ENCODE results near the gene SRP72. TPM values are rescaled to one million over a fixed set of nuclear protein-coding genes. Genes with fewer than 3 reads are reported as not detected.

The SRP72 gene, protein sequence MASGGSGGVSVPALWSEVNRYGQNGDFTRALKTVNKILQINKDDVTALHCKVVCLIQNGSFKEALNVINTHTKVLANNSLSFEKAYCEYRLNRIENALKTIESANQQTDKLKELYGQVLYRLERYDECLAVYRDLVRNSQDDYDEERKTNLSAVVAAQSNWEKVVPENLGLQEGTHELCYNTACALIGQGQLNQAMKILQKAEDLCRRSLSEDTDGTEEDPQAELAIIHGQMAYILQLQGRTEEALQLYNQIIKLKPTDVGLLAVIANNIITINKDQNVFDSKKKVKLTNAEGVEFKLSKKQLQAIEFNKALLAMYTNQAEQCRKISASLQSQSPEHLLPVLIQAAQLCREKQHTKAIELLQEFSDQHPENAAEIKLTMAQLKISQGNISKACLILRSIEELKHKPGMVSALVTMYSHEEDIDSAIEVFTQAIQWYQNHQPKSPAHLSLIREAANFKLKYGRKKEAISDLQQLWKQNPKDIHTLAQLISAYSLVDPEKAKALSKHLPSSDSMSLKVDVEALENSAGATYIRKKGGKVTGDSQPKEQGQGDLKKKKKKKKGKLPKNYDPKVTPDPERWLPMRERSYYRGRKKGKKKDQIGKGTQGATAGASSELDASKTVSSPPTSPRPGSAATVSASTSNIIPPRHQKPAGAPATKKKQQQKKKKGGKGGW
- polyA plus RNA-seq (2011; rRNA removed), result 118 and 145 TPM in 2 replicates
- polyA minus RNA-seq (2011; rRNA and poly(A)+ RNA removed), result 78.8 and 93.5 TPM in 2 replicates

DNA sequence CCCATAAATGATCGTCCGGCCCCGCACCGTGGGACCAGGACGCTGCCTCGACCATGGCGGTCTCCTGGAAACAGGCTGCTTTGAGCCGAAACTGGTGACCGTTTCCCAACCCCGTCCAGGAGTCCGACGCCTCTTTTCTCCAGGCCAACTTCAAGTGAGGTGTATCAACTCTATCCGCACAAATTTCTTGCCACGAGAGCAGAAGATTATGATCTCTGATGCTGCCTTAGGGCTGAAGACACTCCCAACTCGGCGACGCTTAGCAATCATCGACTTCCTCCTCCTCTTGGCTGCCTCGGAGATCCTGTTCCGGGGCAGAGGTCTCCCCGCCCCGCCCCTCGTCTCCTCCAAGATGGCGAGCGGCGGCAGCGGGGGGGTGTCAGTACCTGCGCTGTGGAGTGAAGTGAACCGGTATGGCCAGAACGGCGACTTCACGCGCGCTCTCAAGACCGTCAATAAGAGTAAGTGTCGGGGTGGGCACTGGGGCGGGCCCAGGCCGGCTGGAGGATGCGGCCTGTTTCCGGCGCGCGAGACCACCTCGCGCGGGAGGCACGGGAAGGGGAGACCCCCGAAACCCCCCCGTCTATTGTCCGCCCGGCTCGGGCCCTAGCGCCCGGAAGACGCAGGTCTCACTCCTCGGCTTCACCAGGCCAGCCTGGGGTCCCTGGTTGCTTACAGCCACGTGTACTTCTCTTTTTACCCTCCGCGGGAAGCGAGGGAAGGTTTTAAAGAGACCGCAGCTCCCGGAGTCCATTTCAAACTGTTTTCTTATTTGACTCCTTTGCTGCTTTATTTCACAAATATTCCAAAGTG is at the start of gene SRP72:
Gene SRP72 (plus strand): TSS at position 334 of the 813 bp plus-strand sequence. CDS start 19 bp downstream, at position 353.
- CTCF ChIA-PET, result interaction anchor here (0.6 kb wide), 1 partner anchor 19 kb away, joined by 3 read pairs; no protein-coding TSS in a partner anchor
- H3K4me3 ChIP-seq (ENCODE audit: low read depth, low read length), result peak within 1 kb of the TSS; percentile 87
- no peaks in the 10 kb centered on the region for H3K27me3 ChIP-seq (ENCODE audit: control insufficient read depth, insufficient read depth, low read length)
- TF ChIP-seq, protein P1, sequence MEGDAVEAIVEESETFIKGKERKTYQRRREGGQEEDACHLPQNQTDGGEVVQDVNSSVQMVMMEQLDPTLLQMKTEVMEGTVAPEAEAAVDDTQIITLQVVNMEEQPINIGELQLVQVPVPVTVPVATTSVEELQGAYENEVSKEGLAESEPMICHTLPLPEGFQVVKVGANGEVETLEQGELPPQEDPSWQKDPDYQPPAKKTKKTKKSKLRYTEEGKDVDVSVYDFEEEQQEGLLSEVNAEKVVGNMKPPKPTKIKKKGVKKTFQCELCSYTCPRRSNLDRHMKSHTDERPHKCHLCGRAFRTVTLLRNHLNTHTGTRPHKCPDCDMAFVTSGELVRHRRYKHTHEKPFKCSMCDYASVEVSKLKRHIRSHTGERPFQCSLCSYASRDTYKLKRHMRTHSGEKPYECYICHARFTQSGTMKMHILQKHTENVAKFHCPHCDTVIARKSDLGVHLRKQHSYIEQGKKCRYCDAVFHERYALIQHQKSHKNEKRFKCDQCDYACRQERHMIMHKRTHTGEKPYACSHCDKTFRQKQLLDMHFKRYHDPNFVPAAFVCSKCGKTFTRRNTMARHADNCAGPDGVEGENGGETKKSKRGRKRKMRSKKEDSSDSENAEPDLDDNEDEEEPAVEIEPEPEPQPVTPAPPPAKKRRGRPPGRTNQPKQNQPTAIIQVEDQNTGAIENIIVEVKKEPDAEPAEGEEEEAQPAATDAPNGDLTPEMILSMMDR (IDR thresholded peaks at IDR 0.05; ENCODE audit: insufficient read depth, low read depth, low read length), result no peak
- POLR2A ChIA-PET, result no interaction called here
- H3K36me3 ChIP-seq (ENCODE audit: control insufficient read depth, insufficient read depth, low read length), result peaks cover 2% of the 10 kb centered on the region
- peak; percentile 41 for DNase-seq (ENCODE audit: low read depth)

DNA sequence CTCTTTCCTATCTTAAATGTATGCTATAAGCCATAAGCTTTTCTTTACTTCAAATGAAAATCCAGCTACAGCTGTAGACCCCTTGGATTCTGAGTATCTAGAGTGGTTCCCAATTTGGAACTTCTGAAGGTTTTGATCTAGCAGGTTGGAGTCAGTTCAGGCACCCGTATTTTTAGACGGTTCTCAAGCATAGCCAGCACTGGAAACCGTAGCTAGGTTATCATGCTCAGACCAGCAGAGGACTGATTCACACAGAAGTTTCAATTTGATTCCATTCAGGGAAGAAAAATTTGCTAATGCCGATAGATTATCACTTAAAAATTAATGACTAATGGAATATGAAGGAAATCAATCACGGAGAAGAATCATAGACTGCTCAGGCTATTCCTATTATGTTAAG is 43.2 kb upstream of the SRP72 start:
- Histone ChIP-seq H3K36me3 (ENCODE audit: control insufficient read depth, insufficient read depth, low read length) (no peaks in the 10 kb centered on the region), H3K27me3 (ENCODE audit: control insufficient read depth, insufficient read depth, low read length) (no peaks in the 10 kb centered on the region), H3K4me3 (ENCODE audit: low read depth, low read length) (no peak overlapping the region)
- ChIA-PET POLR2A (no interaction called here), CTCF (interaction anchor here (0.6 to 4.2 kb wide), 11 partner anchors 11 to 415 kb away, joined by 3 to 31 read pairs (median 3); partner anchors contain the start of genes PAICS and PPAT)
- no peak for DNase-seq (ENCODE audit: low read depth)
- TF ChIP-seq, protein P1 (IDR thresholded peaks at IDR 0.05; ENCODE audit: insufficient read depth, low read depth, low read length), result no peak

GRCh38 chr4:56424697-56425514 is 42.5 kb upstream of the SRP72 start:
- ChIA-PET CTCF (interaction anchor here (0.6 to 4.2 kb wide), 16 partner anchors 10 to 414 kb away, joined by 3 to 31 read pairs (median 5); partner anchors contain the start of genes PAICS and PPAT), POLR2A (no interaction called here)
- Histone ChIP-seq H3K36me3 (ENCODE audit: control insufficient read depth, insufficient read depth, low read length) (no peaks in the 10 kb centered on the region), H3K4me3 (ENCODE audit: low read depth, low read length) (no peak overlapping the region), H3K27me3 (ENCODE audit: control insufficient read depth, insufficient read depth, low read length) (no peaks in the 10 kb centered on the region)
- TF ChIP-seq, protein P1 (IDR thresholded peaks at IDR 0.05; ENCODE audit: insufficient read depth, low read depth, low read length), result peak; percentile 66
- DNase-seq (ENCODE audit: low read depth), result no peak

GRCh38 chr4:56425518-56425917 is 41.9 kb upstream of the SRP72 start:
- Histone ChIP-seq H3K36me3 (ENCODE audit: control insufficient read depth, insufficient read depth, low read length) (no peaks in the 10 kb centered on the region), H3K27me3 (ENCODE audit: control insufficient read depth, insufficient read depth, low read length) (no peaks in the 10 kb centered on the region), H3K4me3 (ENCODE audit: low read depth, low read length) (no peak overlapping the region)
- no peak for DNase-seq (ENCODE audit: low read depth)
- TF ChIP-seq, protein P1 (IDR thresholded peaks at IDR 0.05; ENCODE audit: insufficient read depth, low read depth, low read length), result no peak
- ChIA-PET POLR2A (no interaction called here), CTCF (interaction anchor here (0.7 to 4.2 kb wide), 13 partner anchors 10 to 411 kb away, joined by 3 to 31 read pairs (median 5); partner anchors contain the start of genes PAICS and PPAT)

Measured in BJ (cell line).